Choroid plexus epithelial cell (primary cell): ENCODE results near the gene UTRN.

Experiments
- DNase-seq: peaks from one replicate; pipeline ENCODE4 v3.0.0-alpha.2; 2010; ENCODE audit warnings: low read depth
- H3K4me3 ChIP-seq: 2 replicates; pipeline ENCODE4 v1.5.1; 2011; ENCODE audit warnings: low read depth, mild to moderate bottlenecking, control low read depth, low read length, moderate library complexity
- TF ChIP-seq, protein P1 (sequence below): conservative IDR thresholded peaks from 2 replicates; pipeline ENCODE4 v1.5.1; 2011; ENCODE audit warnings: low read depth, mild to moderate bottlenecking, control low read depth, inconsistent platforms, low read length, moderate library complexity

UTRN gene

GRCh38 chr6:144284783-144285547 lies at the start of gene UTRN:
TSS of gene UTRN (plus strand) at chr6:144285335. CDS start at chr6:144291829, 6,494 bp downstream.
- TF ChIP-seq, protein P1, sequence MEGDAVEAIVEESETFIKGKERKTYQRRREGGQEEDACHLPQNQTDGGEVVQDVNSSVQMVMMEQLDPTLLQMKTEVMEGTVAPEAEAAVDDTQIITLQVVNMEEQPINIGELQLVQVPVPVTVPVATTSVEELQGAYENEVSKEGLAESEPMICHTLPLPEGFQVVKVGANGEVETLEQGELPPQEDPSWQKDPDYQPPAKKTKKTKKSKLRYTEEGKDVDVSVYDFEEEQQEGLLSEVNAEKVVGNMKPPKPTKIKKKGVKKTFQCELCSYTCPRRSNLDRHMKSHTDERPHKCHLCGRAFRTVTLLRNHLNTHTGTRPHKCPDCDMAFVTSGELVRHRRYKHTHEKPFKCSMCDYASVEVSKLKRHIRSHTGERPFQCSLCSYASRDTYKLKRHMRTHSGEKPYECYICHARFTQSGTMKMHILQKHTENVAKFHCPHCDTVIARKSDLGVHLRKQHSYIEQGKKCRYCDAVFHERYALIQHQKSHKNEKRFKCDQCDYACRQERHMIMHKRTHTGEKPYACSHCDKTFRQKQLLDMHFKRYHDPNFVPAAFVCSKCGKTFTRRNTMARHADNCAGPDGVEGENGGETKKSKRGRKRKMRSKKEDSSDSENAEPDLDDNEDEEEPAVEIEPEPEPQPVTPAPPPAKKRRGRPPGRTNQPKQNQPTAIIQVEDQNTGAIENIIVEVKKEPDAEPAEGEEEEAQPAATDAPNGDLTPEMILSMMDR, result no peak

GRCh38 chr6:144244688-144245087 lies 40.4 kb upstream of the UTRN start:
- no peak for DNase-seq
- TF ChIP-seq, protein P1, result no peak
- H3K4me3 ChIP-seq, result no peak overlapping the region

More at GRCh38 chr6:144284783-144285547, at the start of gene UTRN:
- peak; percentile 85 for DNase-seq
- peak within 1 kb of the TSS; percentile 91 for H3K4me3 ChIP-seq

DNA sequence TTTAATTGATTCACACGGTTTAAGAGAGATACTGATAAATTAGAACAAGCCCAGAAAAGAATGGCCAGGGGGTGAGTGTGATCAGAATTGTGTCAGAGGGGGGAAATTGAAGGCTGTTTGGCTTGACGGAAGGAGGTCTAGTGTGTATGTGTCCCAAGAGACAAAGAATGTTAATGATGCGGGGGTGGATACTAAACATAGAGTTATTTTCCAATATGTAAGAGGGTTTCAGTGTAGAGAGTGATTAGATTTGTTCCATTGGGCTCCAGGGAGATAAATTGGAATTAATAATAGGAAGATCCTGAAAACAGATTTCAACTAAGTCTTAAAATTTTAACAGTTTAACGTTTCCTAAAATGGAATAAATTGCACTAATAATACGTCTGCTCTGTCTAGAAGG lies 38.1 kb upstream of the UTRN start:
- no peak overlapping the region for H3K4me3 ChIP-seq
- TF ChIP-seq, protein P1, result no peak
- no peak for DNase-seq

- TF ChIP-seq, protein P1, result no peak
- DNase-seq, result no peak
- no peak overlapping the region for H3K4me3 ChIP-seq
These were observed 37.1 kb upstream of the UTRN start for GRCh38 chr6:144248003-144248402.

GRCh38 chr6:144248476-144249301 lies 36.4 kb upstream of the UTRN start:
- TF ChIP-seq, protein P1, result no peak
- no peak overlapping the region for H3K4me3 ChIP-seq
- peak; percentile 77 for DNase-seq

GRCh38 chr6:144250276-144250675 lies 34.9 kb upstream of the UTRN start:
- DNase-seq, result no peak
- H3K4me3 ChIP-seq, result no peak overlapping the region
- TF ChIP-seq, protein P1, result no peak
